Muscle of back (tissue), 11 donors: ENCODE measurements around the gene TMEM243. TPM values are rescaled to one million over a fixed set of nuclear protein-coding genes. Genes with fewer than 3 reads are reported as not detected.
"Not testable (repeated sequence)": the region's sequence is repeated elsewhere in the genome, so short reads cannot be mapped to it uniquely, and the experiment has no call there.

Experiments
- DNase-seq, 3 donors: peaks; one replicate each; pipeline versions ENCODE4 v3.0.0 to v3.0.0-alpha.2; 2013
- polyA plus RNA-seq, 10 donors: library from polyadenylated mRNA; unstranded; fragments of 120-200 nt; gene quantifications; one replicate each; pipeline ENCODE4 v1.2.1, GENCODE V29; 2013; ENCODE audit not compliant: insufficient read length in 10 of 10

TMEM243 gene
- polyA plus RNA-seq, 10 donors = 14.2 to 26.1 (median 18.6) TPM

- peak in 1 of 3 donors; percentile 22 for DNase-seq
Measured at GRCh38 chr7:87213811-87214210, 5.7 kb downstream of the TMEM243 start.

- DNase-seq = no peak
Measured at GRCh38 chr7:87213252-87213651, 6.3 kb downstream of the TMEM243 start.

DNA sequence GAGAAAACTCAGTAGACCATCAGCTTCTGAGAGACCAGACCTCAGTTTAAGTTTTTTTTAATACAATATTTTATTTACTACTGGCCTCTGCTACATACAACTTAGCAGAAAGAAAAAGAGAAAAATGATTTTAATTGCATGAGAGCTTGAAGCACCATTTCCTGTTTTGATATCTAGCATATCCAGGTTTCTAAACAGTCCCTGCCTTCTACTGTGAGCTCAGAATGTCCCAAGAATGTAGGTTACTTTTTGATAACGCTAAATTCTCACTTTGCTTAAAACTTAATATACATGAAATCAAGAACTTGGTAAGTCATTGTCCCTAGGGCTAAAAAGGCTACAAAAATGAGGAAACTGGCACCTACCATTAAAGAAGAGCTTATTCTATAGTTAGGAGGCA is 7.0 kb downstream of the TMEM243 start:
- DNase-seq = no peak

GRCh38 chr7:87210506-87210905 is 9.0 kb downstream of the TMEM243 start:
- no peak for DNase-seq

DNA sequence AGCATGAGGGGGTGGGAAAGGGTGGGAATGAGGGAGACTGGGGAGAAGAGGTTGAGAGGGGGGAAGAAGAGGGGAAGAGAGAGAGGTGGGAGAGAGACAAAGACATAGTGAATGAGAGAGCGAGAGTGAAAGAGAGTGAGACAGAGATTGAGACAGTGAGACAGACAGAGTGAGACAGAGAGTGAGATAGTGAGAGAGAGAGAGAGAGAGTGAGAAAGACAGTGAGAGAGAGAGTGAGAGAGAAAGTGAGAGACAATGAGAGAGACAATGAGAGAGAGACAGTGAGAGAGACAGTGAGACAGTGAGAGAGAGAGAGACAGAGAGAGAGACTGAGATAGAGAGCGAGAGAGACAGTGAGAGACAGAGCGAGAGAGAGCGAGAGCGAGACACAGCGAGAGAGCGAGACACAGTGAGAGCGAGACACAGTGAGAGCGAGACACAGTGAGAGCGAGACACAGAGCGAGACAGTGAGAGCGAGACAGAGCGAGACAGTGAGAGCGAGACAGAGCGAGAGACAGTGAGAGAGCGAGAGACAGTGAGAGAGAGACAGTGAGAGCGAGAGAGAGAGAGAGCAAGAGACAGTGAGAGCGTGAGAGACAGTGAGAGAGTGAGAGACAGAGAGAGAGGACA is 10.1 kb downstream of the TMEM243 start:
- DNase-seq = no peak

DNA sequence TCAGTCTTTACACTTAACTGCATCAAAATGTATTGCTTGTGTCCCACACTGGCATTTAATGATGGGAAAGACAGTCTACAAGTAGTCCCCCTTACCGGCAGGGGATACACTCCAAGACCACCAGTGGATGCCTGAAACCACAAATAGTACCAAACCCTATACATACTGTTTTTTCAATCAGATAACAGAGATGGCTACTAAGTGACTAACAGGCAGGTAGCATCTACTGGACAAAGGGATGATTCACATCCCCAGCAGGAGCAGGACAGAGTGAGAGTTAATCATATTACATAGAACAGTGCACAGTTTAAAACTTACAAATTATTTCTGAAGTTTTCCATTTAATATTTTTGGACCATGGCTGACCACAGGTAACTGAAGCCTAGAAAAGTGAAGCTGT is 13.2 kb downstream of the TMEM243 start:
- DNase-seq = no peak

DNA sequence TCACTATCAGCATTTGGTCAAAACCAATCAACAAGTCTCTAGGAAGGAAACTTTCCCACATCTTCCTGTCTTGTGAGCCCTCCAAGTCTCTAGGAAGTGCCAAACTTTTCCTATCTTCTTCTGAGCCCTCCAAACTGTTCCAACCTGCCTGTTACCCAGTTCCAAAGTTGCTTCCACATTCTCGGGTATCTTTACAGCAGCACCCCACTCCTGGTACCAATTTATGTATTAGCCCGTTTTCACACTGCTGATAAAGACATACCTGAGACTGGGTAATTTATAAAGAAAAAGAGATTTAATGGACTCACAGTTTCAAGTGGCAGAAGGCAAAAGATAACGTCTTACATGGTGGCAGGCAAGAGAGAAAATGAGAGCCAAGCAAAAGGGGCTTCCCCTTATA is 13.8 kb downstream of the TMEM243 start:
- not testable (repeated sequence) for DNase-seq

- DNase-seq = no peak
Measured at GRCh38 chr7:87204933-87205332, 14.6 kb downstream of the TMEM243 start.

DNA sequence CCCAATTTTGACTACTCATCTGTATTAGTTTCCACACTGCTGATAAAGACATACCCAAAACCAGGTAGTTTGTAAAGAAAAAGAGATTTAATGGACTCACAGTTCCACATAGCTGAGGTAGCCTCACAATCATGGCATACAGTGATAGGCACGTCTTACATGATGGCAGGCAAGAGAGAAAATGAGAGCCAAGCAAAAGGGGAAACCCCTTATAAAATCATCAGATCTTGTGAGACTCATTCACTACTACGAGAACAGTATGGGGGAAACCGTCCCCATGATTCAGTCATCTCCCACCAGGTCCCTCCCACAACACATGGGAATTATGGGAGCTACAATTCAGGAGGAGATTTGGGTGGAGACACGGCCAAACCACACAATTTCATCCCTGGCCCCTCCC is 15.6 kb downstream of the TMEM243 start:
- not testable (repeated sequence) for DNase-seq

GRCh38 chr7:87202705-87203104 is 16.8 kb downstream of the TMEM243 start:
- DNase-seq = no peak

DNA sequence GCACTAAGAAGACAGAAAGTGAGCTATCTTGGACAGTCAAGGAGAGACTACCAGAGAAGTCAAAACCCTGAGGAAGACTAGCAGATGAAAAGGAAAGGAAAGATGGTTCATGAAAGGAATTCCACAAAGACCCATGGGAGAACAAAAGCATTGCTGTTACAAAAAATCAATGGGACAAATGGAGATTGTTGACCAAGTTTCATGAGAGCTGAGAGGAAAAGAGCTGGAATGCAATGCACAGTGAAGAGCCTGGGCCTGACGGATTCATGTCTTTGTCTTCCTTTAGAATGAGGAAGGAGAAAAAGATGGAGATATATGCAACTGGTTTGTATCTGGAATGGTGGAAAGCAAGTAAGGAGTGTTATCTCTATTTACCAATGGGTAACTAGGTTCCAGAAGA is 17.3 kb downstream of the TMEM243 start:
- DNase-seq = no peak

GRCh38 chr7:87199700-87200450 is 19.7 kb downstream of the TMEM243 start:
- no peak for DNase-seq

DNA sequence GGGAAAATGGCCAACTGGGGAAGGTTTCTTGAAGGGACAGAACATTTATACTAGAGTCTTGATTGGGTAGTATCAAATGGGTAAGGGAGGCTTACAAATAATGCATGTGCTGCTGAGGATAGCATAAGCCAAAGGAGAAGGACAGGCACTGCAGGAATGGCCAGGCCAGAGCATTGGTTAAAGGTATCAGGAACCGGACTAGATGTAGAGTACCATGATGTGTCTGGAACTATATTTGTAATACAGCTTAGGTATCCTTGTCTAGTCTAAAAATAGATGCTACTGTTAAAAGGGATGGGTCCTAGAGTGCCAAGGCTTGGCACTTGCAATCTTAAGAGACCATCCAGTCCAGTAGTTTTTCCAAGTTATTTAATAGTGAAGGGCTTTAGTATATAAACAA is 20.3 kb downstream of the TMEM243 start:
- DNase-seq = peak in 1 of 3 donors; percentile 34

GRCh38 chr7:87193912-87194311 is 25.6 kb downstream of the TMEM243 start:
- DNase-seq = no peak

DNA sequence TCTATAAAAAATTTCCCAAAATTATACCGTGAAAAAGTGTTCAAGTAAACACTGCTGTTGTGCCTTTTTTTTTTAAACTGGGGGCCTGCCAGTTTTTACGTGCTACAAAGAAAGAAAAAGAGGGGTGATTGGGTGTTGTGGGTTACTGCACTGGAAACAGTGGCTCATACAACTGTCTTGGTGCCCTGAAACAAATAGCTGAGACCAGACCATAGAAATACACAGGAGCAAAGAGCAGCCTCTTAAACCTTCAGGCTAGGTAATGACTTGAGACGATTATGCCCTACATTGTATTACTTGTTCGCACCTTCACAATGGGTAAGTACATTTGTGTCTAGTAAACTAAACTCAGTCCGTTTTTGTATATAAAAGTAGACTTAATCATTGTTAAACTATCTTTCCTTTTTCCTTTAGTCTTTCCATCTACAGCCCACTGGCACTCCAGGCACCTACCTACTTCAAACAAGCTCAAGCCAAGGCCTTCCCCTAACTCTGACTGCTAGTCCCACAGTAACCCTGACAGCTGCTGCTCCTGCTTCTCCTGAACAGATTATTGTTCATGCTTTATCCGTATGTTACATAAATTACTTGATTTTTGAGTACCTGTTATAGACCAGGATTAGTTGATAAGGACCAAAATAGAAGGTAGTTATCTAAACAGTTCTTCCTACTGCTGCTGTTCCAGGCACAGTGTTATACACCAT is 26.6 kb downstream of the TMEM243 start:
- DNase-seq = no peak

DNA sequence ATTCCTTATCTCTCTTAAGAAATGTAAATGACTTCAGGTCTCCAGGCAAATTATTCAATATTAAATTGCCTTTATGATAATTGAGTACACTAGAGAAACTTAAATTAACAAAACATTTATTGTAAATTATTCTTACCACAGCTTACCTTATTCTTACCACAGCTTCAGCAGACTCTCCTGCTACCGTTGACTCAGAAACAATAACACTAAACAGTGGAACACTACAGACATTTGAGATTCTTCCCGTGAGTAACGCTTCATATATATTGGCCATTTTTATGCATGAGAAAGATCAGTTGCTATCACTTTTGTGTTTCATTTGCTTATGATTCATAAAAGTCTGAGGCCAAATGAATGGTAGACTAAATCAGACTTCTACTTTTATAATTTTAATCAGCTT is 28.7 kb downstream of the TMEM243 start:
- DNase-seq = no peak

GRCh38 chr7:87188930-87189329 is 30.6 kb downstream of the TMEM243 start:
- DNase-seq = no peak

DNA sequence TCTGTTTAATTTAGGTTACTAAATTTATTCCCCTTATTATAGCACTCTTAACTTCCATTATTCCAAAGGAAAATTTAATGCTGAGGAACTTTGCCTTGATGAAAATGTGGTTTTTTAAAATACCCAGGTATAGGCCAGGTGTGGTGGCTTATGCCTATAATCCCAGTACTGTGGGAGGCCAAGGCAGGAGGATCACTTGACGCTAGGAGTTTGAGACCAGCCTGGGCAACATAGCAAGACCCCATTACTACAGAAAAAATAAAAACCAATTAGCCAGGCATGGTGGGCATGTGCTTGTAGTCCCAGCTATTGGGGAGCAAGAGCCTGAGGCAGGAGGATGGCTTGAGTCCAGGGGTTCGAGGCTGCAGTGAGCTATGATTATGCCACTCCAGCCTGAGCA is 32.4 kb downstream of the TMEM243 start:
- no peak for DNase-seq

DNA sequence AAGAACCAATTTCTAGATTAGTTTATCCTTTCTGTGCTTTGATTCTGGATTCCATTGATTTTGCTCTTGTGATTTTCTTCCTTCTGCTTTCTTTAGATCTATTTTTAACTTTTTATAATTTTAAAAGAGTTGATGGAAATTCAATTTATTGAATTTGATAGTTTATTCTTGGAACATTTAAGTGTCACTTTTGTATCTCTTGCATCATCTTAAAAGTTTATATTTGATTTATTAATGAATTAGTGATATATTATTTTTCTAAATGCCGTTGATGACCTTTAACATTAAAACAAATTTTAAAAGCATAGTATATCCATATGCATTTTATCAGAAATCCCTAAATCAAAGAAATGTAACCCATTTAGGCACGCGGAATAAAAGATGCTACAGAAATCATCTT is 40.4 kb downstream of the TMEM243 start:
- DNase-seq = no peak

DNA sequence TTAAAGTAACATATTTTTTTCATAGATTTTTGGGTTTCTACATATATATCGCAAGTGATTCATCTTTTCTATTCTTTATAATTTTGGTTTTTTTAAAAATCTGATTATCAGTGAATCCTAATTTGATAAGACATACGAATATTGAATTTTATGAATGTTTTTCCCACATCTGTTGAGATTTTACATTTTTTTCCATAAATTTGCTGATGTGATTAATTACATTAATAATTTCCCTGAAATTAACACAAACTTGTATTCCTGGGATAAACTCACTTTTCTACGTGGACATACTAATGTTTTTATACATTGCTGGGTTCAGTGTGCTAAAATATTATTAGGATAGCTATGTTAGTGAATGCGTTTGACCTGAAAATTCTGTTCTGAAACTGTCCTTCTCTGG is 41.2 kb downstream of the TMEM243 start:
- DNase-seq = no peak

GRCh38 chr7:87173471-87173870 is 46.1 kb downstream of the TMEM243 start:
- DNase-seq = no peak

DNA sequence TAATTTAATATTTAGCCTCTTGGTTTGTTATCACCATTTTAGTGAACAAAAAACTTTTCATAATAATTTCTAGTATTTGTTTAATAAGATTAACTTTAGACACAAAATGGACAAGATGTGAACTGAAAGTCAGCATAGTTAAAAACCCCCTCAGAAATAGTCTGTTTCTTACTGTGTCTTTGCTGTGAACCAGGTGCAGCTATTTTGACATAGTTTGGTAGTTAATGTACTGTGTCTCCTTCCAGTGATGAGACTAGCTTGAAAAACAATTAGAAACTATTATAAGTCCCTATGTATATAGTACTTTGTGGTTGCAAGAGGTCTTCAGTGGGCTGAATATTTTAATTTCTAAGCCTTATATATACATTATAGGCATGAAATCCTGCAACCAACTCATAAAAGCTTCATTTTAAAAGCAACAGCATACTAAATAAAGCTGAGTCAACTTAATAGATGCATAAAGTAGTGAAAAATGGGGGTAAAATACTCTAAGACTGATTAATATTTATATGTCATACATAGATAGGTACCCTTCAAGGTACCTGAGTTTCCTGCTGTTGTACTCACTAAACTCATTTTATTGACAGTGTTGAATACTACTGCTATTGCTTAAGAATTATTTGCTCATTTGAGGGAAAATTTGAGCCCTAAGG is 48.1 kb downstream of the TMEM243 start:
- no peak for DNase-seq

DNA sequence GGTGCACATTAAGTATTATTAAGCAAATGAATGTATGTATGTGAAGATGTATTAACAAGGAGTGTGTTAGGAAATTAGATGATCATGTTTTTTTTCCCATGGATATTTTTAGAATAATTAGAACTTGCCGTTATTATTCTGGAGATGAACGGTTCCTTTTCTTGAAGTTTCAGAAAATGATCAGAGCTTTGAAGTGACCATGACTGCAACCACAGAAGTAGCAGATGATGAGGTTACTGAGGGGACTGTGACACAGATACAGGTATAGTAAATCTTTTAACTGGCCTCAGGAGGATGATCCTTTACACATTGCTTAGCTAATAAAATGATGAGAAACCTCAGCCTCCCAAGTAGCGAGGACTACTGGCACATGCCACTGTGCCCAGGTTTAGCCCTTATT is 48.7 kb downstream of the TMEM243 start:
- DNase-seq = no peak
